A549 (cell line): ENCODE measurements around the gene CTBP2. TPM values are rescaled to one million over a fixed set of nuclear protein-coding genes. Genes with fewer than 3 reads are reported as not detected.

Experiments
- ATAC-seq, 2 experiments: fragments of 200-7000 bp in 1 of 2; fragments of >200 bp in 1 of 2; cut with Nextera tagmentation in 1 of 2; cut with Tn5 transposase in 1 of 2; 3 replicates each; pipeline versions ENCODE4 v1.8.0 to v1.9.1; 2018 to 2020; ENCODE audit warnings: mild to moderate bottlenecking in 1 of 2, moderate library complexity in 1 of 2
- CTCF ChIA-PET: fragments of 300-600 bp; sonication (Branson Sonifier 250); formaldehyde crosslinking; extraction: SDS; loops from one replicate; lab custom pipeline; 2021; ENCODE audit warnings: antibody characterized with exemption, inconsistent platforms; lab: Yijun Ruan, JAX
- POLR2A ChIA-PET: fragments of 350-600 bp; formaldehyde crosslinking; extraction: SDS; loops from one replicate; lab custom pipeline; 2021; ENCODE audit warnings: antibody characterized with exemption, inconsistent platforms; lab: Yijun Ruan, JAX
- DNase-seq, 2 experiments: peaks; one replicate each; pipeline versions ENCODE4 v3.0.0 to v3.0.0-alpha.2; 2011 to 2016; ENCODE audit warnings: low read depth in 1 of 2, low spot score in 1 of 2
- FAIRE-seq: peaks from 2 replicates; lab custom pipeline; 2011; peaks lifted over from hg19 to GRCh38; lab: Jason Lieb, UNC
- H3K27ac ChIP-seq, 2 experiments: fragments of >200 bp; sonication (Bioruptor Twin); formaldehyde crosslinking; 3 replicates each; pipeline ENCODE4 v1.5.1; 2016 to 2017
- H3K4me1 ChIP-seq: fragments of >200 bp; sonication (Bioruptor Twin); formaldehyde crosslinking; 3 replicates; pipeline ENCODE4 v1.6.1; 2016
- H3K4me2 ChIP-seq: fragments of >200 bp; sonication (Bioruptor Twin); formaldehyde crosslinking; 3 replicates; pipeline ENCODE4 v1.6.1; 2016
- H3K4me3 ChIP-seq: fragments of >200 bp; sonication (Bioruptor Twin); formaldehyde crosslinking; 3 replicates; pipeline ENCODE4 v1.5.1; 2016
- H3K9me3 ChIP-seq: fragments of >200 bp; sonication (Bioruptor Twin); formaldehyde crosslinking; 3 replicates; pipeline ENCODE4 v1.6.1; 2016
- ATOH8 ChIP-seq: fragments of 250-450 bp; sonication (Bioruptor Pico); IDR thresholded peaks from 2 replicates; pipeline ENCODE4 v1.5.0; 2020; ENCODE audit warnings: low read depth, mild to moderate bottlenecking, moderate library complexity
- CBX2 ChIP-seq: fragments of 200-600 bp; sonication (generic); IDR thresholded peaks from 2 replicates; pipeline ENCODE4 v1.6.1; 2016; ENCODE audit warnings: low read depth, mild to moderate bottlenecking, borderline replicate concordance
- CHD4 ChIP-seq: fragments of 200-600 bp; sonication (generic); IDR thresholded peaks from 2 replicates; pipeline ENCODE4 v1.6.1; 2016; ENCODE audit warnings: antibody characterized with exemption, mild to moderate bottlenecking, borderline replicate concordance
- E2F6 ChIP-seq: IDR thresholded peaks from 2 replicates; pipeline ENCODE4 v1.6.1; 2012; ENCODE audit warnings: low read depth, borderline replicate concordance
- FOSL2 ChIP-seq, 2 experiments: fragments of 450-650 bp in 1 of 2; fragments of >200 bp in 1 of 2; sonication (Bioruptor Twin) in 1 of 2; formaldehyde crosslinking; IDR thresholded peaks; 2 replicates each; pipeline versions ENCODE4 v1.5.0 to v1.6.1; 2016 to 2020; ENCODE audit warnings: mild to moderate bottlenecking in 1 of 2, moderate library complexity in 1 of 2
- FOXS1 ChIP-seq: fragments of 250-450 bp; sonication (Bioruptor Pico); IDR thresholded peaks from 2 replicates; pipeline ENCODE4 v1.5.0; 2020; ENCODE audit warnings: mild to moderate bottlenecking, moderate library complexity
- GATA3 ChIP-seq: IDR thresholded peaks from 2 replicates; pipeline ENCODE4 v1.6.1; 2012; ENCODE audit warnings: borderline replicate concordance
- HDAC2 ChIP-seq: fragments of 200-600 bp; sonication (generic); IDR thresholded peaks from 2 replicates; pipeline ENCODE4 v1.6.1; 2016
- HES2 ChIP-seq: fragments of >200 bp; sonication (Bioruptor Twin); formaldehyde crosslinking; IDR thresholded peaks from 2 replicates; pipeline ENCODE4 v1.6.1; 2016
- HMGXB4 ChIP-seq: fragments of 250-450 bp; sonication (Bioruptor Pico); IDR thresholded peaks from 2 replicates; pipeline ENCODE4 v1.5.0; 2021; ENCODE audit warnings: mild to moderate bottlenecking, moderate library complexity, borderline replicate concordance
- HOXA7 ChIP-seq: fragments of 250-450 bp; sonication (Bioruptor Pico); IDR thresholded peaks from 2 replicates; pipeline ENCODE4 v1.5.0; 2020; ENCODE audit warnings: mild to moderate bottlenecking, moderate library complexity
- JUNB ChIP-seq: fragments of >200 bp; sonication (Bioruptor Twin); formaldehyde crosslinking; IDR thresholded peaks from 2 replicates; pipeline ENCODE4 v1.6.1; 2016
- MAX ChIP-seq: IDR thresholded peaks from 2 replicates; pipeline ENCODE4 v1.6.1; 2012
- MAZ ChIP-seq: fragments of 150-350 bp; IDR thresholded peaks from 2 replicates; pipeline ENCODE4 v1.6.1; 2014; ENCODE audit warnings: antibody characterized with exemption, low read depth, low read length, borderline replicate concordance
- MYC ChIP-seq: IDR thresholded peaks from 2 replicates; pipeline ENCODE4 v1.6.1; 2012; ENCODE audit warnings: mild to moderate bottlenecking, inconsistent platforms, low read length, improper control_type of control experiment, borderline replicate concordance
- NFE2L2 ChIP-seq: fragments of 150-350 bp; conservative IDR thresholded peaks from 2 replicates; pipeline ENCODE4 v1.6.1; 2014; ENCODE audit warnings: low read length
- NPAS2 ChIP-seq: fragments of 250-450 bp; sonication (Bioruptor Pico); IDR thresholded peaks from 2 replicates; pipeline ENCODE4 v1.8.0; 2022; ENCODE audit warnings: mild to moderate bottlenecking, moderate library complexity, borderline replicate concordance
- PBX3 ChIP-seq: IDR thresholded peaks from 2 replicates; pipeline ENCODE4 v1.6.1; 2012
- RAD21 ChIP-seq, 2 experiments: fragments of >200 bp in 1 of 2; sonication (Bioruptor Twin) in 1 of 2; formaldehyde crosslinking in 1 of 2; IDR thresholded peaks in 1 of 2; conservative IDR thresholded peaks in 1 of 2; 2 replicates in 1 of 2; 3 replicates in 1 of 2; pipeline ENCODE4 v1.6.1; 2012 to 2018; ENCODE audit warnings: inconsistent platforms in 1 of 2
- RCOR1 ChIP-seq: fragments of 150-350 bp; IDR thresholded peaks from 2 replicates; pipeline ENCODE4 v1.6.1; 2014; ENCODE audit warnings: antibody characterized with exemption, low read length, low read depth
- RFX5 ChIP-seq: fragments of 450-650 bp; IDR thresholded peaks from 2 replicates; pipeline ENCODE4 v1.7.1; 2014; ENCODE audit warnings: antibody characterized with exemption, mild to moderate bottlenecking, moderate library complexity
- RNF2 ChIP-seq: fragments of 200-600 bp; sonication (generic); IDR thresholded peaks from 2 replicates; pipeline ENCODE4 v1.6.1; 2016; ENCODE audit warnings: low read depth, mild to moderate bottlenecking, antibody characterized with exemption, moderate library complexity, borderline replicate concordance
- SREBF2 ChIP-seq: fragments of 450-650 bp; IDR thresholded peaks from 2 replicates; pipeline ENCODE4 v1.6.1; 2014; ENCODE audit warnings: mild to moderate bottlenecking, moderate library complexity
- TFCP2L1 ChIP-seq: fragments of 250-450 bp; sonication (Bioruptor Pico); IDR thresholded peaks from 2 replicates; pipeline ENCODE4 v1.5.0; 2021; ENCODE audit warnings: mild to moderate bottlenecking
- ZFP36 ChIP-seq: fragments of 450-650 bp; IDR thresholded peaks from 2 replicates; pipeline ENCODE4 v1.6.1; 2014; ENCODE audit warnings: borderline replicate concordance; ENCODE audit not compliant: partially characterized antibody
- WGBS: methylation state at CpG from one replicate; pipeline ENCODE4 v1.1.6; 2017; ENCODE audit errors: missing lambda C conversion rate; 5-methylcytosine and 5-hydroxymethylcytosine counted together
- polyA plus RNA-seq, 4 experiments: library from polyadenylated mRNA; depleted of rRNA in 3 of 4; stranded (reverse); fragments of >200 nt; fragmentation: RNase III in 1 of 4; extraction: RNeasy Plus Mini Kit Qiagen cat#74134 plus additional on column Dnase treatment in 1 of 4; gene quantifications; 2 replicates in 3 of 4; 3 replicates in 1 of 4; pipeline ENCODE4 v1.2.3, GENCODE V29; 2011 to 2017

The CTBP2 gene
- polyA plus RNA-seq, 2 of the 4 experiments (the other 2 are of a cell fraction), result 74.9 to 78.9 TPM

- 95% methylated on average over 3 of the region's 4 CpGs for WGBS
- POLR2A ChIA-PET, result no interaction called here
- Histone ChIP-seq H3K27ac (no peak overlapping the region), H3K4me2 (no peak overlapping the region), H3K4me1 (peaks cover 22% of the 10 kb centered on the region; the same call in 2 of the 3 replicates)
- TF ChIP-seq ZFP36 (no peak), E2F6 (no peak), HES2 (no peak), HMGXB4 (CRISPR knock-in tag) (no peak), HDAC2 (no peak)
- TF ChIP-seq, all 56 proteins: peak for 0
- ATAC-seq (no peak; a peak in 1 of 6 replicates), DNase-seq (no peak), FAIRE-seq (no peak)
- Histone ChIP-seq H3K9me3 (no peaks in the 10 kb centered on the region), H3K4me3 (no peak overlapping the region)
- CTCF ChIA-PET, result interaction anchor here (0.7 to 1.5 kb wide), 3 partner anchors 9 to 144 kb away, joined by 3 to 4 read pairs (median 3); no protein-coding TSS in a partner anchor
Observed at GRCh38 chr10:125136087-125136486, 24.3 kb downstream of the CTBP2 start.

- FAIRE-seq, result no peak
- TF ChIP-seq RAD21 (conservative IDR thresholded peaks at IDR 0.05 in 1 of 2, IDR thresholded peaks at IDR 0.05 in 1 of 2), result no peak
- no peak for TF ChIP-seq ZFP36
- no peak for TF ChIP-seq FOXS1 (CRISPR knock-in tag)
Observed at GRCh38 chr10:125135771-125136035, 24.7 kb downstream of the CTBP2 start.

GRCh38 chr10:125134916-125135770 is 25.2 kb downstream of the CTBP2 start:
- CTCF ChIA-PET, result interaction anchor here (0.6 to 0.8 kb wide), 2 partner anchors 59 to 143 kb away, joined by 3 to 4 read pairs; no protein-coding TSS in a partner anchor
- ATAC-seq (no peak; a peak in 1 of 6 replicates), DNase-seq (no peak), FAIRE-seq (no peak)
- POLR2A ChIA-PET, result interaction anchor here (0.6 kb wide), 1 partner anchor 408 kb away, joined by 3 read pairs; no protein-coding TSS in a partner anchor
- 87% methylated on average over 20 of the region's 20 CpGs for WGBS
- H3K4me2 ChIP-seq, result no peak overlapping the region
- no peak for TF ChIP-seq NFE2L2
- no peak for TF ChIP-seq JUNB
- TF ChIP-seq HOXA7 (CRISPR knock-in tag), result no peak
- no peak for TF ChIP-seq CBX2
- TF ChIP-seq RFX5, result no peak
- TF ChIP-seq ATOH8 (CRISPR knock-in tag), result no peak
- TF ChIP-seq NPAS2 (CRISPR knock-in tag), result no peak
- no peak for TF ChIP-seq SREBF2
- no peak for TF ChIP-seq PBX3
- TF ChIP-seq MYC, result no peak
- TF ChIP-seq ZFP36, result no peak
- no peak for TF ChIP-seq GATA3
- TF ChIP-seq RNF2, result no peak
- no peak for TF ChIP-seq FOSL2 (IDR thresholded peaks at IDR 0.05)
- no peak for TF ChIP-seq FOSL2 (CRISPR knock-in tag; IDR thresholded peaks at IDR 0.05)
- no peak for TF ChIP-seq TFCP2L1 (CRISPR knock-in tag)
- no peak for TF ChIP-seq RCOR1
- TF ChIP-seq MAX, result no peak
- no peak for TF ChIP-seq MAZ
- no peak for TF ChIP-seq CHD4
- TF ChIP-seq HDAC2, result no peak
- H3K9me3 ChIP-seq, result no peaks in the 10 kb centered on the region
- H3K4me1 ChIP-seq, result peaks cover 22% of the 10 kb centered on the region; the same call in 2 of the 3 replicates
- no peak overlapping the region for H3K4me3 ChIP-seq
- no peak overlapping the region for H3K27ac ChIP-seq

More at GRCh38 chr10:125135771-125136035, 24.7 kb downstream of the CTBP2 start:
- Histone ChIP-seq H3K4me3 (no peak overlapping the region), H3K4me2 (no peak overlapping the region), H3K4me1 (peaks cover 22% of the 10 kb centered on the region; the same call in 2 of the 3 replicates), H3K27ac (no peak overlapping the region), H3K9me3 (no peaks in the 10 kb centered on the region)
- CTCF ChIA-PET, result interaction anchor here (0.6 to 1.5 kb wide), 4 partner anchors 9 to 144 kb away, joined by 3 to 4 read pairs (median 3); no protein-coding TSS in a partner anchor
- no peak; a peak in 1 of 6 replicates for ATAC-seq
- 95% methylated on average over 4 of the region's 6 CpGs for WGBS
- POLR2A ChIA-PET, result no interaction called here
- DNase-seq, result no peak
